ENCODE results near the gene CACNA1C.

The CACNA1C gene

GRCh38 chr12:2288471-2288870 lies 235.7 kb downstream of the CACNA1C start:
- no peak for TF ChIP-seq GATA2 (IDR thresholded peaks at IDR 0.05; ENCODE audit: low read depth, low read length)

GRCh38 chr12:2288875-2289274 lies 236.1 kb downstream of the CACNA1C start:
- no peak for TF ChIP-seq GATA2 (IDR thresholded peaks at IDR 0.05; ENCODE audit: low read depth, low read length)
- no peak for TF ChIP-seq GATA3 (IDR thresholded peaks at IDR 0.05; ENCODE audit: low read depth, low read length)

GRCh38 chr12:2289525-2289924 lies 236.7 kb downstream of the CACNA1C start:
- TF ChIP-seq GATA2 (IDR thresholded peaks at IDR 0.05; ENCODE audit: low read depth, low read length): no peak
- TF ChIP-seq GATA3 (IDR thresholded peaks at IDR 0.05; ENCODE audit: low read depth, low read length): no peak

- no peak for TF ChIP-seq GATA3 (IDR thresholded peaks at IDR 0.05; ENCODE audit: low read depth, low read length)
- no peak for TF ChIP-seq GATA2 (IDR thresholded peaks at IDR 0.05; ENCODE audit: low read depth, low read length)
These were observed 237.3 kb downstream of the CACNA1C start for GRCh38 chr12:2290091-2290490.

GRCh38 chr12:2290516-2291065 lies 237.8 kb downstream of the CACNA1C start:
- TF ChIP-seq GATA3 (IDR thresholded peaks at IDR 0.05; ENCODE audit: low read depth, low read length) (no peak), GATA2 (IDR thresholded peaks at IDR 0.05; ENCODE audit: low read depth, low read length) (no peak)

- TF ChIP-seq GATA2 (IDR thresholded peaks at IDR 0.05; ENCODE audit: low read depth, low read length) (no peak), GATA3 (IDR thresholded peaks at IDR 0.05; ENCODE audit: low read depth, low read length) (no peak)
These were observed 238.5 kb downstream of the CACNA1C start for GRCh38 chr12:2291182-2291832.

GRCh38 chr12:2291947-2292346 lies 239.2 kb downstream of the CACNA1C start:
- TF ChIP-seq GATA3 (IDR thresholded peaks at IDR 0.05; ENCODE audit: low read depth, low read length): no peak
- no peak for TF ChIP-seq GATA2 (IDR thresholded peaks at IDR 0.05; ENCODE audit: low read depth, low read length)

- TF ChIP-seq GATA3 (IDR thresholded peaks at IDR 0.05; ENCODE audit: low read depth, low read length): no peak
- no peak for TF ChIP-seq GATA2 (IDR thresholded peaks at IDR 0.05; ENCODE audit: low read depth, low read length)
These were observed 239.8 kb downstream of the CACNA1C start for GRCh38 chr12:2292560-2292959.

GRCh38 chr12:2294651-2295475 lies 242.1 kb downstream of the CACNA1C start:
- TF ChIP-seq GATA3 (IDR thresholded peaks at IDR 0.05; ENCODE audit: low read depth, low read length) (no peak), GATA2 (IDR thresholded peaks at IDR 0.05; ENCODE audit: low read depth, low read length) (no peak)

GRCh38 chr12:2295941-2296461 lies 243.2 kb downstream of the CACNA1C start:
- TF ChIP-seq GATA3 (IDR thresholded peaks at IDR 0.05; ENCODE audit: low read depth, low read length) (no peak), GATA2 (IDR thresholded peaks at IDR 0.05; ENCODE audit: low read depth, low read length) (no peak)

- no peak for TF ChIP-seq GATA2 (IDR thresholded peaks at IDR 0.05; ENCODE audit: low read depth, low read length)
These were observed 244.2 kb downstream of the CACNA1C start for GRCh38 chr12:2297004-2297403.

GRCh38 chr12:2297658-2298057 lies 244.9 kb downstream of the CACNA1C start:
- no peak for TF ChIP-seq GATA2 (IDR thresholded peaks at IDR 0.05; ENCODE audit: low read depth, low read length)
- no peak for TF ChIP-seq GATA3 (IDR thresholded peaks at IDR 0.05; ENCODE audit: low read depth, low read length)

- TF ChIP-seq GATA2 (IDR thresholded peaks at IDR 0.05; ENCODE audit: low read depth, low read length) (no peak), GATA3 (IDR thresholded peaks at IDR 0.05; ENCODE audit: low read depth, low read length) (no peak)
These were observed 245.9 kb downstream of the CACNA1C start for GRCh38 chr12:2298556-2299200.

GRCh38 chr12:2299206-2299605 lies 246.4 kb downstream of the CACNA1C start:
- TF ChIP-seq GATA2 (IDR thresholded peaks at IDR 0.05; ENCODE audit: low read depth, low read length) (no peak), GATA3 (IDR thresholded peaks at IDR 0.05; ENCODE audit: low read depth, low read length) (no peak)
